Right renal pelvis (tissue), 4 donors: ENCODE data around the gene ENTREP3. TPM values are rescaled to one million over a fixed set of nuclear protein-coding genes. Genes with fewer than 3 reads are reported as not detected.
"Not testable (repeated sequence)": the region's sequence is repeated elsewhere in the genome, so short reads cannot be mapped to it uniquely, and the experiment has no call there.

Experiments
- DNase-seq, 4 donors: peaks; one replicate each; pipeline ENCODE4 v3.0.0-alpha.2; 2013; ENCODE audit warnings: low read depth in 4 of 4, low spot score in 3 of 4, missing footprints in 1 of 4
- polyA plus RNA-seq, 4 donors: library from polyadenylated mRNA; unstranded; fragments of 120-200 nt; gene quantifications; one replicate each; pipeline ENCODE4 v1.2.1, GENCODE V29; 2013; ENCODE audit not compliant: insufficient read length in 4 of 4

Gene ENTREP3
- polyA plus RNA-seq, 4 donors = 20.8 to 32.3 (median 24.8) TPM

- DNase-seq = peak; percentile 97 to 99 (median 98)
Observed at GRCh38 chr1:155227261-155228095, 27.8 kb downstream of the ENTREP3 start.

- DNase-seq = no peak
Observed at GRCh38 chr1:155226910-155227260, 28.4 kb downstream of the ENTREP3 start.

- DNase-seq = no peak
Observed at GRCh38 chr1:155226188-155226909, 28.9 kb downstream of the ENTREP3 start.

GRCh38 chr1:155225404-155225759, 29.9 kb downstream of the ENTREP3 start:
- not testable (repeated sequence) for DNase-seq

- DNase-seq = no peak
Observed at GRCh38 chr1:155223047-155223446, 32.2 kb downstream of the ENTREP3 start.

GRCh38 chr1:155220211-155220965, 34.9 kb downstream of the ENTREP3 start:
- DNase-seq = not testable (repeated sequence)

GRCh38 chr1:155219592-155220031, 35.7 kb downstream of the ENTREP3 start:
- no peak for DNase-seq

- no peak for DNase-seq
Observed at GRCh38 chr1:155218854-155219591, 36.3 kb downstream of the ENTREP3 start.

GRCh38 chr1:155214702-155215101, 40.6 kb downstream of the ENTREP3 start:
- DNase-seq = not testable (repeated sequence)

GRCh38 chr1:155212051-155212440, 43.2 kb downstream of the ENTREP3 start:
- not testable (repeated sequence) for DNase-seq

GRCh38 chr1:155211381-155212050, 43.8 kb downstream of the ENTREP3 start:
- not testable (repeated sequence) for DNase-seq

GRCh38 chr1:155210314-155211104, 44.8 kb downstream of the ENTREP3 start:
- DNase-seq = no peak

- no peak for DNase-seq
Observed at GRCh38 chr1:155209312-155209721, 46.0 kb downstream of the ENTREP3 start.

- peak in 3 of 4 donors; percentile 77 to 86 (median 83) for DNase-seq
Observed at GRCh38 chr1:155208541-155209311, 46.6 kb downstream of the ENTREP3 start, which contains the start of gene MTX1. Gene MTX1, plus strand, starts transcription at chr1:155208695. Its CDS starts 110 bp downstream, at chr1:155208805.

GRCh38 chr1:155207806-155208540, 47.3 kb downstream of the ENTREP3 start, which contains the start of gene THBS3:
Gene THBS3, minus strand, starts transcription at chr1:155207897. Its CDS starts 21 bp downstream, at chr1:155207876.
- no peak for DNase-seq

- peak in 1 of 4 donors; percentile 76 for DNase-seq
Observed at GRCh38 chr1:155206891-155207805, 48.1 kb downstream of the ENTREP3 start.
